Parathyroid adenoma (tissue), 2 donors: ENCODE results near the gene PTPRT.

Source experiments
- H2AFZ ChIP-seq: fragments of 300-600 bp; sonication (generic); one replicate; pipeline ENCODE4 v1.7.0; 2017; ENCODE audit warnings: antibody characterized with exemption, mild to moderate bottlenecking
- H3K27ac ChIP-seq: fragments of 300-600 bp; sonication (generic); one replicate; pipeline ENCODE4 v1.7.0; 2017
- H3K27me3 ChIP-seq: fragments of 300-600 bp; sonication (generic); one replicate; pipeline ENCODE4 v1.7.0; 2017; ENCODE audit warnings: low read length; ENCODE audit not compliant: control insufficient read depth, insufficient read depth
- H3K36me3 ChIP-seq: fragments of 300-600 bp; sonication (generic); one replicate; pipeline ENCODE4 v1.7.0; 2017; ENCODE audit warnings: low read length; ENCODE audit not compliant: control insufficient read depth, insufficient read depth
- H3K4me1 ChIP-seq: fragments of 300-600 bp; sonication (generic); one replicate; pipeline ENCODE4 v1.7.0; 2017; ENCODE audit warnings: control low read depth
- H3K4me2 ChIP-seq: fragments of 300-600 bp; sonication (generic); one replicate; pipeline ENCODE4 v1.7.0; 2017; ENCODE audit warnings: low read length
- H3K4me3 ChIP-seq: fragments of 300-600 bp; sonication (generic); one replicate; pipeline ENCODE4 v1.7.0; 2017; ENCODE audit warnings: low read depth, low read length
- H3K79me2 ChIP-seq: fragments of 300-600 bp; sonication (generic); one replicate; pipeline ENCODE4 v1.7.0; 2017; ENCODE audit warnings: control low read depth
- H3K9ac ChIP-seq: fragments of 300-600 bp; sonication (generic); one replicate; pipeline ENCODE4 v1.7.0; 2017; ENCODE audit warnings: mild to moderate bottlenecking
- H3K9me3 ChIP-seq: fragments of 300-600 bp; sonication (generic); one replicate; pipeline ENCODE4 v1.7.0; 2017; ENCODE audit warnings: low read length; ENCODE audit not compliant: control insufficient read depth
- TF ChIP-seq, protein P1 (sequence below): fragments of 300-600 bp; sonication (generic); IDR thresholded peaks from one replicate; pipeline ENCODE4 v1.7.0; 2017; ENCODE audit warnings: antibody characterized with exemption, mild to moderate bottlenecking
- donor health status: primary hyperparathyroidism.

PTPRT gene

DNA sequence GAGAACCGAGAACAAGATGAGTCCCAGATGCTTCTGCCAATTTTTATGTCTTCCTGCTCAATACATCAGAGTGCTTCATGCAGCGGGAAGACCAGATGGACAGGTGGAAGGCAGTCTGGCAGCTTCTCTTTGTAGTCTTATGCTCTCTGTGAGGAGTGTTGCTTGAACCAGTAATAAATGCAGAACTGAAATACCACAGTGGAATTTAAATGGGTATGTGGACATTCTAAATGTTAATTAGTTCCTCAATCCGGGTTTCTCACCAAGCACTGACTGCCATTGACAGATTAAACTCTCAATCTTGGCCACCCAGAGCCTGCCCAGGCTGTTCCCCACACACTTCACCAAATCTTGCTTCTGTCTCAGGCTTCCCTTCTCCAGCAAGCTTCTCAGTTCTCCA, 876.0 kb downstream of the PTPRT start:
- Histone ChIP-seq H2AFZ (no peak overlapping the region), H3K27ac (no peak overlapping the region), H3K4me1 (peaks cover 8% of the 10 kb centered on the region), H3K9ac (no peak overlapping the region), H3K4me2 (no peak overlapping the region), H3K27me3 (no peaks in the 10 kb centered on the region), H3K79me2 (no peaks in the 10 kb centered on the region), H3K4me3 (no peak overlapping the region), H3K36me3 (no peaks in the 10 kb centered on the region), H3K9me3 (no peaks in the 10 kb centered on the region)
- TF ChIP-seq, protein P1, sequence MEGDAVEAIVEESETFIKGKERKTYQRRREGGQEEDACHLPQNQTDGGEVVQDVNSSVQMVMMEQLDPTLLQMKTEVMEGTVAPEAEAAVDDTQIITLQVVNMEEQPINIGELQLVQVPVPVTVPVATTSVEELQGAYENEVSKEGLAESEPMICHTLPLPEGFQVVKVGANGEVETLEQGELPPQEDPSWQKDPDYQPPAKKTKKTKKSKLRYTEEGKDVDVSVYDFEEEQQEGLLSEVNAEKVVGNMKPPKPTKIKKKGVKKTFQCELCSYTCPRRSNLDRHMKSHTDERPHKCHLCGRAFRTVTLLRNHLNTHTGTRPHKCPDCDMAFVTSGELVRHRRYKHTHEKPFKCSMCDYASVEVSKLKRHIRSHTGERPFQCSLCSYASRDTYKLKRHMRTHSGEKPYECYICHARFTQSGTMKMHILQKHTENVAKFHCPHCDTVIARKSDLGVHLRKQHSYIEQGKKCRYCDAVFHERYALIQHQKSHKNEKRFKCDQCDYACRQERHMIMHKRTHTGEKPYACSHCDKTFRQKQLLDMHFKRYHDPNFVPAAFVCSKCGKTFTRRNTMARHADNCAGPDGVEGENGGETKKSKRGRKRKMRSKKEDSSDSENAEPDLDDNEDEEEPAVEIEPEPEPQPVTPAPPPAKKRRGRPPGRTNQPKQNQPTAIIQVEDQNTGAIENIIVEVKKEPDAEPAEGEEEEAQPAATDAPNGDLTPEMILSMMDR, result no peak

DNA sequence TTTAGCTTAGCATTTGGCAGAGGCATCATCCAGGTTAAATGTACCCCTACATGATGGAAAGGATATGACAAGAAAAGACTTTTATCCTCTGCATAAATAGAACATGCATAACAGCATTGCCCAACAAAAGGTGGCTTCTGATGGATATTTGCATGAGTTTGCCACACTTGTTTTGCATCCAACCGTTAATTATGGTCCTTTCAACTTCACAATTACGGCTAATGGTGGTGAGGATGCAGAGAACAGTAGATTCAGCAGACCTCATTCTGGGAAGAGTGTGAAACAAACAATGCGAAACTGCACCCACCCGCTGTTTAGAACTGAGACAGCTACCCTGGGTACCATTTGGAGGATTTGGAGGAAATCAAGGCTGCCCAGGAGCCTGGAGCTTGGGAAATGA, 880.7 kb downstream of the PTPRT start:
- no peaks in the 10 kb centered on the region for H3K36me3 ChIP-seq
- H3K27me3 ChIP-seq, result no peaks in the 10 kb centered on the region
- peaks cover 4% of the 10 kb centered on the region for H3K4me1 ChIP-seq
- no peak overlapping the region for H3K4me2 ChIP-seq
- no peak overlapping the region for H3K9ac ChIP-seq
- no peak overlapping the region for H2AFZ ChIP-seq
- no peaks in the 10 kb centered on the region for H3K9me3 ChIP-seq
- no peak overlapping the region for H3K4me3 ChIP-seq
- TF ChIP-seq, protein P1, result no peak
- H3K27ac ChIP-seq, result no peak overlapping the region
- no peaks in the 10 kb centered on the region for H3K79me2 ChIP-seq

DNA sequence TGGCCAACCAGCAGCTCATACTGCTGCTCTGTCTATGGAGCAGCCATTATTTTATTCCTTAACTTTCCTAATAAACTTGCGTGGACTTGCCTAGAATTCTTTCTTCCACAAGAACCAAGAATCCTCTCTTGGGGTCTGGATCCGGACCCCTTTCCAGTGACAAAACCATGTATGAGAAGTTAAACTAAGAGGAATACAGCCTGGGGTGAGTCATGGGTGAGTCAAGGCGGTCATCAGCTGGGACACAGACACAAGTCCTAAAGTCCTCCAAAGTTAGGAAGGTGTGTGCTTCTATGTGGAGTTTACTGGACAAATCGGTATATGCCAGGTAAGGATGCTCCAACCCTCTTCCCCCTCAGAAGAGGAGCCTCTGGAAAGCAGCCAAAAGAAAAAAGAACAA, 881.5 kb downstream of the PTPRT start:
- no peak overlapping the region for H3K4me3 ChIP-seq
- no peaks in the 10 kb centered on the region for H3K36me3 ChIP-seq
- no peaks in the 10 kb centered on the region for H3K27me3 ChIP-seq
- no peaks in the 10 kb centered on the region for H3K9me3 ChIP-seq
- H3K4me1 ChIP-seq, result peaks cover 4% of the 10 kb centered on the region
- TF ChIP-seq, protein P1, result no peak
- no peak overlapping the region for H3K4me2 ChIP-seq
- no peak overlapping the region for H3K9ac ChIP-seq
- no peak overlapping the region for H2AFZ ChIP-seq
- no peak overlapping the region for H3K27ac ChIP-seq
- H3K79me2 ChIP-seq, result no peaks in the 10 kb centered on the region

DNA sequence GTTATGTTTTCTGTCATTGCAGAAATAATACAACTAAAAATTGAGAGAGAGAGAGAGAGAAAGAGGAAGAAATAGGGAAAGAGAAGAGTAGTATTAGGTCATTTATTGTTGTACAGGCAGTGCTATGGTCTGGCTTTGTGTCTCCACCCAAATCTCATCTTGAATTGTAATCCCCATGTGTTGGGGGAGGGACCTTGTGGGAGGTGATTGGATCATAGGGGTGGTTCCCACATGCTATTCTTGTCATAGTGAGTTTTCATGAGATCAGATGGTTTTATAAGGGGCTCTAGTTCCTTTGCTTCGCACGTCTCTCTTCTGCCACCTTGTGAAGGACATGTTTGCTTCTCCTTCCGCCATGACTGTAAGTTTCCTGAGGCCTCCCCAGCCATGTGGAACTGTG, 894.1 kb downstream of the PTPRT start:
- no peaks in the 10 kb centered on the region for H3K9me3 ChIP-seq
- H3K79me2 ChIP-seq, result no peaks in the 10 kb centered on the region
- H3K4me1 ChIP-seq, result peaks cover 29% of the 10 kb centered on the region
- no peak overlapping the region for H3K4me2 ChIP-seq
- H3K27me3 ChIP-seq, result no peaks in the 10 kb centered on the region
- no peak overlapping the region for H2AFZ ChIP-seq
- H3K4me3 ChIP-seq, result no peak overlapping the region
- H3K9ac ChIP-seq, result no peak overlapping the region
- no peaks in the 10 kb centered on the region for H3K36me3 ChIP-seq
- TF ChIP-seq, protein P1, result no peak
- H3K27ac ChIP-seq, result no peak overlapping the region

DNA sequence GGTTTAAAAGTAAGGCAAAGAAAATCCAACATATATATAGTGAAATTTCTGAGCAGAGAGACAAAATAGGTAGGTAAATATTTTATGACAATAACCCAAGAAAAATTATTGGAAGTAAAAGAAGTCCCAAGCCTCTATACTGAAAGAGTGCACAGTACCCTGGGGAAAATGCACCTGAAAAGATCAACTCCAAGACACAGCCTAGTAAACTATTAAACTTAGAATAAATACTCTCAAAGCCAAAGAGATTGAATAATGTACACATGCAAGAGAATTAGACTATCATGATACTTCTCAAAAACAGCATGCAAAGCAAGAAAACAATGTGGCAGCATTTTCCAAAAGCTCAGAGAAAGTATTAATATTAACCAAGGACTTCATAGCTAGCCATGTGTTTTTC, 894.7 kb downstream of the PTPRT start:
- Histone ChIP-seq H3K4me1 (peaks cover 30% of the 10 kb centered on the region), H3K4me3 (no peak overlapping the region), H3K9me3 (no peaks in the 10 kb centered on the region), H2AFZ (no peak overlapping the region), H3K36me3 (no peaks in the 10 kb centered on the region), H3K79me2 (no peaks in the 10 kb centered on the region), H3K27ac (no peak overlapping the region), H3K4me2 (no peak overlapping the region), H3K27me3 (no peaks in the 10 kb centered on the region), H3K9ac (no peak overlapping the region)
- TF ChIP-seq, protein P1, result no peak
